SU-DHL-6 (cell line): ENCODE data around the gene ADAMTS12.

ENCODE experiments used
- CTCF ChIP-seq: fragments of 200-600 bp; sonication (generic); IDR thresholded peaks from one replicate; pipeline ENCODE4 v1.5.1; 2017; ENCODE audit warnings: antibody characterized with exemption, mild to moderate bottlenecking, low read length, moderate library complexity; ENCODE audit not compliant: insufficient read depth, poor library complexity, severe bottlenecking
- EZH2phosphoT487 ChIP-seq: fragments of 200-600 bp; sonication (generic), shearing (Covaris generic); conservative IDR thresholded peaks from 2 replicates; pipeline ENCODE4 v1.6.1; 2018; ENCODE audit warnings: mild to moderate bottlenecking, antibody characterized with exemption, low read length, moderate library complexity, mixed read lengths

GRCh38 chr5:33556330-33557328 lies 335.2 kb downstream of the ADAMTS12 start:
- no peak for TF ChIP-seq CTCF
- no peak for TF ChIP-seq EZH2phosphoT487
